IMR-90 (cell line): ENCODE results near the gene PLXNB1. TPM values are rescaled to one million over a fixed set of nuclear protein-coding genes. Genes with fewer than 3 reads are reported as not detected.

ENCODE experiments used
- ATAC-seq: fragments of 200-7000 bp; cut with Tn5 transposase; 2 replicates; pipeline ENCODE4 v1.9.1; 2020; ENCODE audit warnings: low read depth, mild to moderate bottlenecking, moderate library complexity
- BruUV-seq: library from RNA; stranded (reverse); fragments of 400-500 nt; replicated peaks from 2 replicates; lab custom pipeline; 2021; lab: Mats Ljungman, UMichigan
- CTCF ChIA-PET: fragments of 300-600 bp; formaldehyde crosslinking; extraction: SDS; loops from one replicate; lab custom pipeline; 2021; ENCODE audit warnings: antibody characterized with exemption; lab: Yijun Ruan, JAX
- POLR2A ChIA-PET: fragments of 300-600 bp; sonication (Branson Sonifier 250); formaldehyde crosslinking; loops from one replicate; lab custom pipeline; 2022; ENCODE audit warnings: antibody characterized with exemption; ENCODE audit not compliant: unreplicated experiment; lab: Charles Lee
- DNase-seq: peaks from one replicate; pipeline ENCODE4 v3.0.0; 2013
- H2AFZ ChIP-seq: replicated peaks from 2 replicates; pipeline ENCODE3; 2013; ENCODE audit warnings: low read length, mild to moderate bottlenecking; ENCODE audit not compliant: poor library complexity
- H2AK5ac ChIP-seq: 2 replicates; pipeline ENCODE4 v1.6.1; 2013; ENCODE audit warnings: low read depth, low read length, inconsistent platforms
- H2AK9ac ChIP-seq: replicated peaks from 2 replicates; pipeline ENCODE3; 2013; ENCODE audit warnings: mild to moderate bottlenecking, low read depth, low read length, moderate library complexity; ENCODE audit not compliant: poor library complexity
- H2BK120ac ChIP-seq: 2 replicates; pipeline ENCODE4 v1.6.1; 2013; ENCODE audit warnings: low read depth, low read length, inconsistent platforms
- H2BK15ac ChIP-seq: 3 replicates; pipeline ENCODE4 v1.6.1; 2013; ENCODE audit warnings: low read depth, low read length, inconsistent platforms
- H2BK20ac ChIP-seq: 2 replicates; pipeline ENCODE4 v1.6.1; 2013; ENCODE audit warnings: low read depth, mild to moderate bottlenecking, inconsistent platforms, low read length, moderate library complexity
- H2BK5ac ChIP-seq: 2 replicates; pipeline ENCODE4 v1.6.1; 2013; ENCODE audit warnings: mild to moderate bottlenecking, low read depth, low read length, inconsistent platforms; ENCODE audit not compliant: poor library complexity, severe bottlenecking
- H3K14ac ChIP-seq: replicated peaks from 2 replicates; pipeline ENCODE4 v1.6.1; 2013; ENCODE audit warnings: low read depth, low read length, inconsistent platforms
- H3K18ac ChIP-seq: 2 replicates; pipeline ENCODE4 v1.6.1; 2013; ENCODE audit warnings: low read depth, low read length, control low read depth
- H3K23ac ChIP-seq: 2 replicates; pipeline ENCODE4 v1.6.1; 2013; ENCODE audit warnings: low read depth, low read length, inconsistent platforms
- H3K27ac ChIP-seq: 2 replicates; pipeline ENCODE4 v1.5.1; 2013; ENCODE audit warnings: mild to moderate bottlenecking, control low read depth, low read length; ENCODE audit not compliant: insufficient read depth
- H3K27me3 ChIP-seq: 2 replicates; pipeline ENCODE4 v1.6.1; 2013; ENCODE audit warnings: low read length; ENCODE audit not compliant: control insufficient read depth, insufficient read depth
- H3K36me3 ChIP-seq: 2 replicates; pipeline ENCODE4 v1.6.1; 2013; ENCODE audit warnings: low read length, mixed read lengths; ENCODE audit not compliant: control insufficient read depth, insufficient read depth
- H3K4ac ChIP-seq: 2 replicates; pipeline ENCODE4 v1.6.1; 2013; ENCODE audit warnings: low read depth, low read length, inconsistent platforms
- H3K4me1 ChIP-seq: 2 replicates; pipeline ENCODE4 v1.6.1; 2013; ENCODE audit warnings: low read length, mixed read lengths; ENCODE audit not compliant: control insufficient read depth, insufficient read depth
- H3K4me2 ChIP-seq: 2 replicates; pipeline ENCODE4 v1.6.1; 2013; ENCODE audit warnings: low read depth, mild to moderate bottlenecking, control low read depth, low read length, moderate library complexity
- H3K4me3 ChIP-seq: 2 replicates; pipeline ENCODE4 v1.5.1; 2013; ENCODE audit warnings: low read depth, mild to moderate bottlenecking, control low read depth, low read length, moderate library complexity; ENCODE audit not compliant: insufficient read depth
- H3K56ac ChIP-seq: 2 replicates; pipeline ENCODE4 v1.6.1; 2013; ENCODE audit warnings: low read length, inconsistent platforms; ENCODE audit not compliant: insufficient read depth; ENCODE audit errors: extremely low read depth
- H3K79me1 ChIP-seq, 2 experiments: 2 replicates each; pipeline ENCODE4 v1.6.1; 2013; ENCODE audit warnings: low read length in 2 of 2, inconsistent platforms in 1 of 2, low read depth in 1 of 2
- H3K9ac ChIP-seq: 2 replicates; pipeline ENCODE4 v1.6.1; 2013; ENCODE audit warnings: low read depth, low read length, control low read depth
- H3K9me1 ChIP-seq: 2 replicates; pipeline ENCODE4 v1.6.1; 2013; ENCODE audit warnings: low read length, inconsistent platforms; ENCODE audit not compliant: insufficient read depth
- H3K9me3 ChIP-seq: 2 replicates; pipeline ENCODE4 v1.6.1; 2013; ENCODE audit warnings: low read length; ENCODE audit not compliant: control insufficient read depth, insufficient read depth
- H4K20me1 ChIP-seq: 2 replicates; pipeline ENCODE4 v1.6.1; 2013; ENCODE audit warnings: low read length, inconsistent platforms; ENCODE audit not compliant: insufficient read depth
- H4K5ac ChIP-seq: 2 replicates; pipeline ENCODE4 v1.6.1; 2013; ENCODE audit warnings: mild to moderate bottlenecking, low read depth, low read length, control low read depth
- H4K8ac ChIP-seq, 2 experiments: 2 replicates each; pipeline ENCODE4 v1.6.1; 2013; ENCODE audit warnings: low read depth in 2 of 2, low read length in 2 of 2, control low read depth in 1 of 2, inconsistent platforms in 1 of 2
- H4K91ac ChIP-seq: 2 replicates; pipeline ENCODE4 v1.6.1; 2013; ENCODE audit warnings: low read depth, low read length, inconsistent platforms; ENCODE audit not compliant: insufficient read depth
- BHLHE40 ChIP-seq: fragments of 150-350 bp; IDR thresholded peaks from 2 replicates; pipeline ENCODE4 v1.6.1; 2016; ENCODE audit warnings: mild to moderate bottlenecking, low read depth, low read length
- CHD1 ChIP-seq: IDR thresholded peaks from 2 replicates; pipeline ENCODE4 v1.6.1; 2012; ENCODE audit warnings: low read depth, low read length, improper control_type of control experiment
- ELK1 ChIP-seq: fragments of 150-350 bp; IDR thresholded peaks from 2 replicates; pipeline ENCODE4 v1.6.1; 2016; ENCODE audit warnings: low read depth, mild to moderate bottlenecking, low read length, moderate library complexity, borderline replicate concordance
- FOS ChIP-seq: fragments of 150-350 bp; IDR thresholded peaks from 2 replicates; pipeline ENCODE4 v1.6.1; 2016; ENCODE audit warnings: low read depth, low read length
- MAFK ChIP-seq: IDR thresholded peaks from 2 replicates; pipeline ENCODE4 v1.6.1; 2012; ENCODE audit warnings: low read depth, low read length, improper control_type of control experiment
- MXI1 ChIP-seq: IDR thresholded peaks from 2 replicates; pipeline ENCODE4 v1.6.1; 2012; ENCODE audit warnings: low read depth, mild to moderate bottlenecking, low read length, moderate library complexity, borderline replicate concordance
- NFE2L2 ChIP-seq: fragments of 150-350 bp; IDR thresholded peaks from 2 replicates; pipeline ENCODE4 v1.6.1; 2016; ENCODE audit warnings: low read depth, mild to moderate bottlenecking, low read length
- POLR2A ChIP-seq: IDR thresholded peaks from 2 replicates; pipeline ENCODE4 v1.6.1; 2012; ENCODE audit warnings: mild to moderate bottlenecking, low read depth, low read length
- RAD21 ChIP-seq: IDR thresholded peaks from 2 replicates; pipeline ENCODE4 v1.6.1; 2012; ENCODE audit warnings: low read length, improper control_type of control experiment
- RCOR1 ChIP-seq: IDR thresholded peaks from 2 replicates; pipeline ENCODE4 v1.6.1; 2012; ENCODE audit warnings: mild to moderate bottlenecking, low read length, improper control_type of control experiment; ENCODE audit not compliant: insufficient replicate concordance
- RFX5 ChIP-seq: IDR thresholded peaks from 2 replicates; pipeline ENCODE4 v1.8.0; 2012; ENCODE audit warnings: low read depth, mild to moderate bottlenecking, low read length, moderate library complexity
- SMC3 ChIP-seq: fragments of 150-350 bp; IDR thresholded peaks from 2 replicates; pipeline ENCODE4 v1.6.1; 2016; ENCODE audit warnings: low read depth, mild to moderate bottlenecking, antibody characterized with exemption, low read length, moderate library complexity
- USF2 ChIP-seq: fragments of 150-350 bp; IDR thresholded peaks from 2 replicates; pipeline ENCODE4 v1.6.1; 2017; ENCODE audit warnings: mild to moderate bottlenecking, antibody characterized with exemption, low read length, low read depth
- WGBS, 2 experiments: methylation state at CpG; one replicate each; pipeline versions ENCODE4 v1.1.5 to v1.1.7; 2013; ENCODE audit warnings: missing lambda C conversion rate in 2 of 2; ENCODE audit not compliant: insufficient read length in 1 of 2; ENCODE audit errors: extremely low coverage in 2 of 2; 5-methylcytosine and 5-hydroxymethylcytosine counted together
- dilution Hi-C: fragments of 300-500 bp; cut with HindIII; formaldehyde crosslinking; loops from one replicate; pipeline ENCODE4 v1.14.3; 2018; ENCODE audit warnings: low sequenced_read_pairs; ENCODE audit not compliant: unreplicated experiment
- in situ Hi-C: fragments of 300-500 bp; cut with MboI; formaldehyde crosslinking; loops from 3 replicates; pipeline ENCODE4 v1.14.3; 2019; ENCODE audit warnings: low sequenced_read_pairs, inconsistent platforms, mixed read lengths
- intact Hi-C: fragments of 100-400 bp; cut with micrococcal nuclease; formaldehyde crosslinking; loops from 2 replicates; pipeline ENCODE4 v1.10.0; 2022
- polyA plus RNA-seq, 3 experiments: library from polyadenylated mRNA; depleted of rRNA; stranded (reverse); fragments of >200 nt; gene quantifications; 2 replicates each; pipeline ENCODE4 v1.2.3, GENCODE V29; 2012; ENCODE audit warnings: low replicate concordance in 1 of 3
- total RNA-seq: library from RNA; depleted of rRNA; stranded (reverse); fragments of >200 nt; gene quantifications from 2 replicates; pipeline ENCODE4 v1.2.3, GENCODE V29; 2012

The PLXNB1 gene
- total and polyA plus RNA-seq, 2 of the 4 experiments (the other 2 are of a cell fraction): 5.2 to 25.3 TPM

GRCh38 chr3:48422681-48423080, 7.2 kb downstream of the PLXNB1 start:
- no peak overlapping the region for H4K8ac ChIP-seq
- H2AK5ac ChIP-seq: no peak overlapping the region
- no peak overlapping the region for H2BK120ac ChIP-seq
- dilution Hi-C loops (no loop called here), in situ Hi-C loops (no loop called here), intact Hi-C loops (no loop called here)
- no peaks in the 10 kb centered on the region for H3K27me3 ChIP-seq
- no peak overlapping the region for H3K18ac ChIP-seq
- 91% methylated on average over 4 of the region's 8 CpGs; no CpG with 5 or more reads in 1 of the 2 experiments for WGBS, 2 experiments
- no peak overlapping the region for H4K91ac ChIP-seq
- H3K23ac ChIP-seq: no peak overlapping the region
- no peak overlapping the region for H2BK5ac ChIP-seq
- no peak for TF ChIP-seq MAFK
- no peak for TF ChIP-seq POLR2A
- no peak for TF ChIP-seq ELK1
- TF ChIP-seq MXI1: no peak
- TF ChIP-seq RFX5: no peak
- no peak for TF ChIP-seq CHD1
- TF ChIP-seq NFE2L2: no peak
- no peak for TF ChIP-seq SMC3
- TF ChIP-seq BHLHE40: no peak
- TF ChIP-seq RCOR1: no peak
- no peak for TF ChIP-seq USF2
- no peak for TF ChIP-seq FOS
- no peak for TF ChIP-seq RAD21
- DNase-seq (no peak), ATAC-seq (no peak)
- peaks cover 23% of the 10 kb centered on the region for H4K20me1 ChIP-seq
- peaks cover 17 to 50% of the 10 kb centered on the region in 2 experiments; a peak in 3 of 4 replicates for H3K79me1 ChIP-seq
- POLR2A ChIA-PET: interaction anchor here (0.6 kb wide), 2 partner anchors 50 to 118 kb away, joined by 3 read pairs; no protein-coding TSS in a partner anchor
- no peak overlapping the region for H3K56ac ChIP-seq
- peaks cover 11% of the 10 kb centered on the region for H3K9me1 ChIP-seq
- H2BK15ac ChIP-seq: no peak overlapping the region
- H3K4me2 ChIP-seq: no peak overlapping the region
- CTCF ChIA-PET: interaction anchor here (0.8 kb wide), 1 partner anchor 14 kb away, joined by 4 read pairs; no protein-coding TSS in a partner anchor
- H3K4ac ChIP-seq: no peak overlapping the region
- H2BK20ac ChIP-seq: no peak overlapping the region
- H3K9ac ChIP-seq: no peak overlapping the region
- H2AK9ac ChIP-seq: no peak overlapping the region
- no peaks in the 10 kb centered on the region for H3K9me3 ChIP-seq
- BruUV-seq: no TSS peak
- H3K14ac ChIP-seq: no peak overlapping the region
- H3K4me1 ChIP-seq: peaks cover 20% of the 10 kb centered on the region
- H2AFZ ChIP-seq: no peak overlapping the region
- H3K4me3 ChIP-seq: no peak overlapping the region
- peaks cover 22% of the 10 kb centered on the region; the same call in 1 of the 2 replicates for H3K36me3 ChIP-seq
- no peak overlapping the region for H4K5ac ChIP-seq
- H3K27ac ChIP-seq: no peak overlapping the region
